DOHH2 (cell line): Measurements from ENCODE around the gene CLVS2.

Source experiments
- EZH2phosphoT487 ChIP-seq: fragments of 200-600 bp; sonication (generic); IDR thresholded peaks from 2 replicates; pipeline ENCODE4 v1.6.1; 2017; ENCODE audit warnings: borderline replicate concordance, mild to moderate bottlenecking, antibody characterized with exemption, low read length, moderate library complexity, mixed read lengths
- TF ChIP-seq, protein P1 (sequence below): fragments of 200-600 bp; sonication (generic); IDR thresholded peaks from one replicate; pipeline ENCODE4 v1.5.1; 2014; ENCODE audit warnings: antibody characterized with exemption, mild to moderate bottlenecking, low read depth, low read length; ENCODE audit not compliant: poor library complexity, severe bottlenecking

GRCh38 chr6:122977180-122977579 lies 18.9 kb upstream of the CLVS2 start:
- TF ChIP-seq, protein P1, sequence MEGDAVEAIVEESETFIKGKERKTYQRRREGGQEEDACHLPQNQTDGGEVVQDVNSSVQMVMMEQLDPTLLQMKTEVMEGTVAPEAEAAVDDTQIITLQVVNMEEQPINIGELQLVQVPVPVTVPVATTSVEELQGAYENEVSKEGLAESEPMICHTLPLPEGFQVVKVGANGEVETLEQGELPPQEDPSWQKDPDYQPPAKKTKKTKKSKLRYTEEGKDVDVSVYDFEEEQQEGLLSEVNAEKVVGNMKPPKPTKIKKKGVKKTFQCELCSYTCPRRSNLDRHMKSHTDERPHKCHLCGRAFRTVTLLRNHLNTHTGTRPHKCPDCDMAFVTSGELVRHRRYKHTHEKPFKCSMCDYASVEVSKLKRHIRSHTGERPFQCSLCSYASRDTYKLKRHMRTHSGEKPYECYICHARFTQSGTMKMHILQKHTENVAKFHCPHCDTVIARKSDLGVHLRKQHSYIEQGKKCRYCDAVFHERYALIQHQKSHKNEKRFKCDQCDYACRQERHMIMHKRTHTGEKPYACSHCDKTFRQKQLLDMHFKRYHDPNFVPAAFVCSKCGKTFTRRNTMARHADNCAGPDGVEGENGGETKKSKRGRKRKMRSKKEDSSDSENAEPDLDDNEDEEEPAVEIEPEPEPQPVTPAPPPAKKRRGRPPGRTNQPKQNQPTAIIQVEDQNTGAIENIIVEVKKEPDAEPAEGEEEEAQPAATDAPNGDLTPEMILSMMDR, result no peak
- TF ChIP-seq EZH2phosphoT487, result no peak
